ENCODE measurements around the gene FBXO42. TPM values are rescaled to one million over a fixed set of nuclear protein-coding genes. Genes with fewer than 3 reads are reported as not detected.

Gene FBXO42
- total RNA-seq, 1 experiment from 2014 or later = 11.3 TPM

- Mint-ChIP-seq H3K9me3 (ENCODE audit: unreplicated experiment) (no peaks in the 10 kb centered on the region), H3K4me3 (ENCODE audit: unreplicated experiment) (no peak overlapping the region), H3K4me1 (ENCODE audit: low read depth, unreplicated experiment) (no peaks in the 10 kb centered on the region), H3K27me3 (ENCODE audit: insufficient read depth, unreplicated experiment) (no peaks in the 10 kb centered on the region), H3K27ac (ENCODE audit: unreplicated experiment) (no peak overlapping the region), H3K36me3 (ENCODE audit: insufficient read depth, unreplicated experiment) (no peaks in the 10 kb centered on the region)
- no peak for DNase-seq
- POLR2A ChIA-PET = no interaction called here
- H3K9me3 ChIP-seq = no peaks in the 10 kb centered on the region
- intact Hi-C loops (cut with micrococcal nuclease; ENCODE audit: unreplicated experiment) = no loop called here
- CTCF ChIA-PET = no interaction called here
- H3K36me3 ChIP-seq (ENCODE audit: control insufficient read depth, insufficient read depth, low read length) = no peaks in the 10 kb centered on the region
- H3K27me3 ChIP-seq (replicated peaks; ENCODE audit: control insufficient read depth, insufficient read depth, low read length) = no peaks in the 10 kb centered on the region
- no peak for TF ChIP-seq CTCF (IDR thresholded peaks at IDR 0.05; ENCODE audit: insufficient read depth in 1 of 2, low read depth in 1 of 2, low read length in 1 of 2, severe bottlenecking in 1 of 2, unreplicated experiment in 1 of 2)
- no peaks in the 10 kb centered on the region for H3K4me1 ChIP-seq
- BruUV-seq (replicated peaks) = no TSS peak
- no peak overlapping the region for H3K4me3 ChIP-seq (ENCODE audit: low read depth, low read length)
Measured at GRCh38 chr1:16229976-16230740, 122.1 kb downstream of the FBXO42 start.

- intact Hi-C loops (cut with micrococcal nuclease; ENCODE audit: unreplicated experiment) = no loop called here
- Mint-ChIP-seq H3K27ac (ENCODE audit: unreplicated experiment) (no peak overlapping the region), H3K4me1 (ENCODE audit: low read depth, unreplicated experiment) (no peaks in the 10 kb centered on the region), H3K4me3 (ENCODE audit: unreplicated experiment) (no peak overlapping the region), H3K36me3 (ENCODE audit: insufficient read depth, unreplicated experiment) (no peaks in the 10 kb centered on the region), H3K9me3 (ENCODE audit: unreplicated experiment) (peaks cover 4% of the 10 kb centered on the region), H3K27me3 (ENCODE audit: insufficient read depth, unreplicated experiment) (peaks cover under 1% of the 10 kb centered on the region)
- TF ChIP-seq CTCF (IDR thresholded peaks at IDR 0.05; ENCODE audit: insufficient read depth in 1 of 2, low read depth in 1 of 2, low read length in 1 of 2, severe bottlenecking in 1 of 2, unreplicated experiment in 1 of 2) = no peak
- DNase-seq = no peak
- CTCF ChIA-PET = no interaction called here
- no TSS peak for BruUV-seq (replicated peaks)
- Histone ChIP-seq H3K4me3 (ENCODE audit: low read depth, low read length) (no peak overlapping the region), H3K27me3 (replicated peaks; ENCODE audit: control insufficient read depth, insufficient read depth, low read length) (no peaks in the 10 kb centered on the region), H3K9me3 (no peaks in the 10 kb centered on the region), H3K36me3 (ENCODE audit: control insufficient read depth, insufficient read depth, low read length) (no peaks in the 10 kb centered on the region), H3K4me1 (no peaks in the 10 kb centered on the region)
- POLR2A ChIA-PET = no interaction called here
Measured at GRCh38 chr1:16226490-16227179, 125.6 kb downstream of the FBXO42 start.

GRCh38 chr1:16226129-16226489, 126.2 kb downstream of the FBXO42 start:
- H3K4me1 ChIP-seq = no peaks in the 10 kb centered on the region
- CTCF ChIA-PET = no interaction called here
- H3K4me3 Mint-ChIP-seq (ENCODE audit: unreplicated experiment) = no peak overlapping the region

More at GRCh38 chr1:16226129-16226489, 126.2 kb downstream of the FBXO42 start:
- BruUV-seq (replicated peaks) = no TSS peak
- Histone ChIP-seq H3K36me3 (ENCODE audit: control insufficient read depth, insufficient read depth, low read length) (no peaks in the 10 kb centered on the region), H3K9me3 (no peaks in the 10 kb centered on the region), H3K4me3 (ENCODE audit: low read depth, low read length) (no peak overlapping the region), H3K27me3 (replicated peaks; ENCODE audit: control insufficient read depth, insufficient read depth, low read length) (no peaks in the 10 kb centered on the region)
- no peak for DNase-seq
- no peak overlapping the region for H3K27ac Mint-ChIP-seq (ENCODE audit: unreplicated experiment)
- no peak for TF ChIP-seq CTCF (IDR thresholded peaks at IDR 0.05; ENCODE audit: insufficient read depth in 1 of 2, low read depth in 1 of 2, low read length in 1 of 2, severe bottlenecking in 1 of 2, unreplicated experiment in 1 of 2)
- H3K36me3 Mint-ChIP-seq (ENCODE audit: insufficient read depth, unreplicated experiment) = no peaks in the 10 kb centered on the region
- peaks cover 5% of the 10 kb centered on the region for H3K27me3 Mint-ChIP-seq (ENCODE audit: insufficient read depth, unreplicated experiment)
- intact Hi-C loops (cut with micrococcal nuclease; ENCODE audit: unreplicated experiment) = no loop called here
- no peaks in the 10 kb centered on the region for H3K4me1 Mint-ChIP-seq (ENCODE audit: low read depth, unreplicated experiment)
- POLR2A ChIA-PET = no interaction called here
- peaks cover 9% of the 10 kb centered on the region for H3K9me3 Mint-ChIP-seq (ENCODE audit: unreplicated experiment)

Data from Caco-2 (cell line).